Mucosa of descending colon (tissue), 3 donors: Measurements from ENCODE around the gene TMEM40. TPM values are rescaled to one million over a fixed set of nuclear protein-coding genes. Genes with fewer than 3 reads are reported as not detected.

Source experiments
- ATAC-seq: fragments of 200-7000 bp; cut with Tn5 transposase; one replicate; pipeline ENCODE4 v1.9.1; 2020; ENCODE audit warnings: mild to moderate bottlenecking, moderate library complexity
- DNase-seq, 3 donors: peaks; one replicate each; pipeline ENCODE4 v3.0.0-alpha.2; 2020
- H3K36me3 ChIP-seq: fragments of 200-600 bp; one replicate; pipeline ENCODE4 v1.8.0; 2021; ENCODE audit warnings: low read depth, mild to moderate bottlenecking
- H3K4me1 ChIP-seq: fragments of 200-600 bp; one replicate; pipeline ENCODE4 v1.8.0; 2021; ENCODE audit warnings: low read depth, mild to moderate bottlenecking
- H3K4me3 ChIP-seq: fragments of 200-600 bp; one replicate; pipeline ENCODE4 v1.8.0; 2021; ENCODE audit warnings: mild to moderate bottlenecking
- H3K9me3 ChIP-seq: fragments of 200-600 bp; one replicate; pipeline ENCODE4 v1.8.0; 2021; ENCODE audit warnings: mild to moderate bottlenecking
- CTCF ChIP-seq: fragments of 200-600 bp; IDR thresholded peaks from one replicate; pipeline ENCODE4 v1.8.0; 2022; ENCODE audit warnings: antibody characterized with exemption, mild to moderate bottlenecking
- intact Hi-C, 2 donors: fragments of 100-400 bp; cut with DNase I in 1 of 2; cut with micrococcal nuclease in 1 of 2; formaldehyde crosslinking; loops; one replicate each; pipeline versions ENCODE4 v1.11.0 to v1.11.1; 2022; cut with DNase I, micrococcal nuclease
- total RNA-seq, 3 donors: library from RNA; stranded (reverse); fragmentation: NEBNext Ultra II Directional in 2 of 3; extraction: Animal tissue kit (Norgen Biotek cat#: 25700) in 2 of 3; gene quantifications; one replicate each; pipeline versions ENCODE4 v1.2.1 to v1.2.4, GENCODE V29; 2021 to 2023
- donor health status: DM: no; HTN: no; CAD: no; lungs with moderate emphysema.
- donor health status: DM: no; HTN: no; CAD: no.
- donor health status: DM: no; HTN: yes; CAD: no.

Gene TMEM40
- total RNA-seq, 3 donors from 2014 or later, result not detected

GRCh38 chr3:12752809-12753208 is 6.2 kb downstream of the TMEM40 start:
- ATAC-seq (no peak), DNase-seq (no peak)
- no peaks in the 10 kb centered on the region for H3K4me1 ChIP-seq
- H3K36me3 ChIP-seq, result no peaks in the 10 kb centered on the region
- no peak for TF ChIP-seq CTCF
- no peaks in the 10 kb centered on the region for H3K9me3 ChIP-seq
- intact Hi-C loops, result no loop called here
- no peak overlapping the region for H3K4me3 ChIP-seq

- intact Hi-C loops, result no loop called here
- no peaks in the 10 kb centered on the region for H3K9me3 ChIP-seq
- H3K4me1 ChIP-seq, result no peaks in the 10 kb centered on the region
- ATAC-seq (no peak), DNase-seq (no peak)
- H3K4me3 ChIP-seq, result no peak overlapping the region
- no peaks in the 10 kb centered on the region for H3K36me3 ChIP-seq
- no peak for TF ChIP-seq CTCF
These were observed 7.0 kb downstream of the TMEM40 start for GRCh38 chr3:12752102-12752501.

- ATAC-seq (no peak), DNase-seq (no peak)
- Histone ChIP-seq H3K4me3 (no peak overlapping the region), H3K4me1 (no peaks in the 10 kb centered on the region), H3K9me3 (no peaks in the 10 kb centered on the region), H3K36me3 (no peaks in the 10 kb centered on the region)
- TF ChIP-seq CTCF, result no peak
- intact Hi-C loops, result no loop called here
These were observed 7.5 kb downstream of the TMEM40 start for GRCh38 chr3:12751571-12751970.

- DNase-seq (no peak), ATAC-seq (peak; percentile 32)
These were observed 8.4 kb downstream of the TMEM40 start for GRCh38 chr3:12750658-12751071.

GRCh38 chr3:12750223-12750622 is 8.8 kb downstream of the TMEM40 start:
- DNase-seq (no peak), ATAC-seq (peak; percentile 32)
- no peaks in the 10 kb centered on the region for H3K9me3 ChIP-seq
- no peaks in the 10 kb centered on the region for H3K4me1 ChIP-seq
- no peaks in the 10 kb centered on the region for H3K36me3 ChIP-seq
- intact Hi-C loops, result no loop called here
- no peak overlapping the region for H3K4me3 ChIP-seq
- no peak for TF ChIP-seq CTCF

More at GRCh38 chr3:12750658-12751071, 8.4 kb downstream of the TMEM40 start:
- intact Hi-C loops, result no loop called here
- no peaks in the 10 kb centered on the region for H3K4me1 ChIP-seq
- no peaks in the 10 kb centered on the region for H3K9me3 ChIP-seq
- no peak overlapping the region for H3K4me3 ChIP-seq
- no peak for TF ChIP-seq CTCF
- no peaks in the 10 kb centered on the region for H3K36me3 ChIP-seq

GRCh38 chr3:12748477-12748876 is 10.6 kb downstream of the TMEM40 start:
- TF ChIP-seq CTCF, result no peak
- no peak for ATAC-seq
- H3K4me1 ChIP-seq, result no peaks in the 10 kb centered on the region
- intact Hi-C loops, result no loop called here
- no peak for DNase-seq
- H3K36me3 ChIP-seq, result no peaks in the 10 kb centered on the region
- no peaks in the 10 kb centered on the region for H3K9me3 ChIP-seq
- no peak overlapping the region for H3K4me3 ChIP-seq
